C4-2B (cell line): ENCODE data around the gene KPNA1.

Experiments used
- CTCF ChIP-seq: fragments of 450-650 bp; conservative IDR thresholded peaks from 2 replicates; pipeline ENCODE4 v1.5.1; 2017; ENCODE audit warnings: mild to moderate bottlenecking
- ZFX ChIP-seq: fragments of 450-650 bp; IDR thresholded peaks from 2 replicates; pipeline ENCODE4 v1.6.1; 2017

DNA sequence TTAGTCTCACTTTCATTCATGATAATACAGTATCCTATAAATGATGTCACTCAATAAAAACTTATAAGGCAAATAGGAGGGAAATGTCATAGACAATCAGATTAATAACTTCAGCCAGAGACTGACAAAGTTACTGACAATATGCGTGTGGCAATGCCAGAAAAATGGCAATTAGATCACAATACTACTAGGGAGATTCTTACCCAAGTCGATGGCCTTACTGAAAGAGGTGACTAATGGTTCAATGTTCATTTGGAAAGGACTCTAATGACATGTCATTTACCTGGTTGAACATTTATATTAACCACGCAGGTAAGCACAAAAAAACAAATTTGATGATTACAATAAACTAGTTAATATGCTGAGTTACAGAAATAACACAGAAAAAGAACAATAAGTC is 52.9 kb downstream of the KPNA1 start:
- no peak for TF ChIP-seq CTCF
- TF ChIP-seq ZFX = no peak
